HG02571 (cell line): ENCODE results near the gene CNTNAP5.

Experiments used
- ATAC-seq: cut with Tn5 transposase; IDR thresholded peaks from one replicate; pipeline ENCODE4 v1.9.1; 2021; ENCODE audit warnings: mild to moderate bottlenecking, moderate library complexity; ENCODE audit not compliant: unreplicated experiment

Gene CNTNAP5

DNA sequence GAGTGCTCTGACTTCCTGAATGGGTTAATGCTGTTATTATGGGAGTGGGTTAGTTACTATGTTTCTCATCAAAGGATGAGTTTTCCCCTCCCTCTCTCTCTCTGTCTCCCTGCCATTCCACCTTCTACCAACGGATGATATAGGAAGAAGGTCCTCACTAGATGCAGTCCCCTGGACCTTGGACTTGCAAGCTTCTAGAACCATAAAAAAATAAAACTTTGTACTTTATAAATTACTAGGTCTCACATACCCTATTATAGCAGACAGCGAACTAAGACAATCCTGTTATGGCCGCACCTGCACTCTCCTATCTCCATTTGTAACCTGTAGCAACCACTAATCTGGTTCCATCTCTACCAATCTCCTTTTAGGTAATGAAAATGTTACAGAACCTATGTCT, 564.9 kb downstream of the CNTNAP5 start:
- no peak for ATAC-seq

DNA sequence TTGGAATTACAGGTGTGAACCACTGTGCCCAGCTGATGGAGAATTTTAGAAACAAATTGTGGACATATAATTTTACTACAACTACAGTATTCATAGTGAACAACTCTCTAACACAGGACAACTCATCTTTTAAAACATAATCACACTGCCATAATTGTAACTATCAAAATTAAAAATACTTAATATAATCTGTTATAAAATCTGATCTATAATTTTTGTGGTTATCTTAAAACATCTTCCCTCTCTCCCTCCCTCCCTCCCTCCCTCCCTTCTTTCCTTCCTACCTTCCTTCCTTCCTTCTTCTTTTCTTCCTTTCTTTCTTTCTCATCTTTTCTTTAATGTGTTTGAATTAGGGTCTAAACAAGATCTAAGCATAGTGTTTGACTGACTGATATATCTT, 577.7 kb downstream of the CNTNAP5 start:
- ATAC-seq: no peak

DNA sequence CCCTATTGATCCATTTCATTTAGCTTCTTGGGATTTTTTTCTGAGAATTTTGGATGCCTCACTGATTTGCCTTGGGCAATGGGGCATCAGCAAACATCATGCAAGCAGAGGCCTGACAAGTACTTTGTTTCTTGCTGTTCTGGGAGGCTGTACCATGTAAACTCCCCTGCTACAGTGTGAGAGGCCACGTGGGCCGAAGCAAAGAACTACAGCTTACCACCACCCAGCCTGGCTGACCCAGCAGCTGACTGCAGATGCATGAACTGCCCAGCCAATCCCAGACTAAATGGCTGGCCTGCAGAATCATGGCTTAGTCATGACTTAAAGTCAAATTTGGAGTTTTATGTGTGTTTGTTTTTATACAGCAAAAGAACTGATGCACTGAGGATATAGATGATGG, 579.9 kb downstream of the CNTNAP5 start:
- no peak for ATAC-seq

DNA sequence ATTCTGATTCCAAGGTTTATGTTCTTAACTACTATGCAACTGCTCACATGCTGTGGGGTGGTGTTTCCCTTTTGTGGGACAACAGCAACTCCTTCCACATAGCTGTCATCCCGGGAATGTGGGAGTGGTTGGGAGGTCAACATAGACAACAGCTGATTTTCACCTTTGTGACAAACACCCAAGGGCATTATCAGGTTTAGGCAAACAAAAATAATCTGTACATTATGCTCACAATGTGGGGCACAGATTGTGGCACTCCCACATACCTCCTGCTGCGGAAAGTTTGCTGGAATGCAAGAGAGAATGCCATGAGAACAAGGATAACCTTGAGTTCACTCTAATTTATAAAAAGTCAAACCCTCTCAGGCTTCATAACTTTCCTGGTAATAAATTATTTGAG, 582.6 kb downstream of the CNTNAP5 start:
- no peak for ATAC-seq

DNA sequence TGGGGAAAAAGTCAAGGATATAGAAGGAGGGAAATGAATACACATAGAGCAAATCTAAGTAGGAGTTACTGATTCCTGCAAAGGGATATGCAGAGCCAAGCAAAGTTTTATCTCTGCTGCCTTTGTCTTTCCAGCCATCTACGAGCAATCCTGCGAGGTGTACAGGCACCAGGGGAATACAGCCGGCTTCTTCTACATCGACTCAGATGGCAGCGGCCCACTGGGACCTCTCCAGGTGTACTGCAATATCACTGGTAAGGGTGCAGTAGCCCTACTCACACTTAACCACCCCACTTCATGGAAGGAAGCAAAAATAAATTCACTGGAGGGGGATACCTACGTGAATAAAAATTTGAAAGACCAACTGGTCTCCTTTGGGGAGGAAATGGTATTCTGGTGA, 584.6 kb downstream of the CNTNAP5 start:
- ATAC-seq: no peak

DNA sequence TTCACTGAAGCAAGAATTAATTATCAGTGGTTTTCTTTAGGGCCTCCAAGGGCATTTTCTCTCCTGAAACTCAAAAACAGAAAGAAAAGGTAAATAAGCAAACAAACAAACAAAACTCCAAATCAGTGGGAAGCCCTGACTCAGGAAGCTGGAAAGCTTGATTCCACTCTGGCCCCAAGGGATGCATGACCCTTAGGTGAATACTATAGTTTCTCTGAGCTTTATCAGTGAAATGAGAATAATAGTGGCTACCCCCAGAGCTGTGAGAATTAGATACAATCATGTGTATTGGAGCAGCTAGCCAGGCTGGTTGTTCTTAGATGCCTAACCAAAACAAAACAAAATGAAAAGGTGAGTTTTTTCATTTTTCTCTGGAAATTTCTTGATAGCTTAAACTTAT, 585.1 kb downstream of the CNTNAP5 start:
- ATAC-seq: no peak

DNA sequence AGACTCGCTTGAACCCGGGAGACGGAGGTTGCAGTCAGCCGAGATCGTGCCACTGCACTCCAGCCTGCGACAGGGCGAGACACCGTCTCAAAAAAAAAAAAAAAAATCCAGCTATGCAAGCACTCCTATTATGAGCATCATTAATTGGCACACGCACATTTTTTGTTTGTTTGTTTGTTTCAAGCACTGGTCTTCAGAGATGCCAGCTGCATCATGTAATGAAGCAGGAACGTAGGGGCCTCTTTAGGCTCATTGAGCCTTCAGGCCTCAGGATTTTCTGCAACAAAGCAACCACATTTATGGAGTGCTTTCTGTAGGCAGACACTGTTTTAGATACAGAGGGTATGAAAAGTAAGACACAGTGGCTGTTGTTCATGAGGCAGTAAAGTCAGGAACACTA, 585.8 kb downstream of the CNTNAP5 start:
- ATAC-seq: no peak

DNA sequence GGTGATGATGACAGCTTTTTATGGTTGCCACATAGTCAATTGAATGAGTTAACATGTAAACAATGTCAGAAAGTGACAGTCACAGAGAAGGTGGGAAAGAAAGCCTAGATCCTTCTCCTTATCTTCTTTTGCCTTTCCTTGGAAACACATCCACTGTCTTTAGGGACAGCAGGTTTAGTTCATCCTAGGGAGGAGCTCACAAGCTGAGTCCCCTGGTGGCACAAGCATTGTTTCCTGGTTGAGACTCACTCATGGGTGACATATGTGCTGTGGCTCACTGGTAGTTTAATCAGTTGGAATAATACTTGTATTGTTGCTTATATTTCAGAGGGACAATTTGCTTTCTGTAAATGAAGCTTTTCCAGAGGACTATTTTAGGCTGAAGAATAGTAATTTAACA, 598.5 kb downstream of the CNTNAP5 start:
- no peak for ATAC-seq

DNA sequence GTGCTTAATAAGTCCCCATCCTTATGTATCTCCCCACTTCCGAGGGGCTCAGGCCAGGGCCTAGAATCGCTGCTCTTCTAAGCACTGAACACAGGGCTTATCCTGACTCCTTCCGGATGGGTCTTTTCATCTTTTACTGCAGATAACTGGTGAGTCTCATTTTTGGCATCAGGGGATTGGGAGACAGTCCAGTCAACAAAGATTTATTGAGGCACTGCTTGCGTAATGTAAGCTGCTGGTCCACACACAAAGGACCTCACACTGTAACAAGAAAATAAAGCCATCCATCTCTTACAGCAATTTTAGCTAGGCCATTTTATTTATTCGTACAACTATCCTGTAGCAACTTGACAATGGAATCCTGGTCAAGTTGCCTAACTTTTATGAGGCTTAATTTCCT, 600.5 kb downstream of the CNTNAP5 start:
- ATAC-seq: no peak

DNA sequence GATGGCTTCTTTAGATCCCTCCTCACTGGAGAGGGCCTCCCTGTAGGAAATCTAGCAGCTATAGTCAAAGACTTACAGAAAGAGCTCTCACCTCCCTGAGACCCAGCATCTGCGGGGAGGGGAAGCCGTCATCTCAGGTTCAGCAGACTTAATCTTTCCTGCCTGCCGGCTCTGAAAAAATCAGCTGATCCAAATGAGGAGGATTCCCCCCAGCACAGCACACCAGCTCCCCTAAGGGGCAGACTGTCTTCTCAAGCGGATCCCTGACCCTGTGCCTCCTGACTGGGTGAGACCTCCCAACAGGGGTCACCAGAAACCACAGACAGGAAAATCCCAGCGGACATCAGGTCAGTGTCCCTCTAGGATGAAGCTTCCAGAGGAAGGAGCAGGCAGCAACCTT, 601.9 kb downstream of the CNTNAP5 start:
- no peak for ATAC-seq

DNA sequence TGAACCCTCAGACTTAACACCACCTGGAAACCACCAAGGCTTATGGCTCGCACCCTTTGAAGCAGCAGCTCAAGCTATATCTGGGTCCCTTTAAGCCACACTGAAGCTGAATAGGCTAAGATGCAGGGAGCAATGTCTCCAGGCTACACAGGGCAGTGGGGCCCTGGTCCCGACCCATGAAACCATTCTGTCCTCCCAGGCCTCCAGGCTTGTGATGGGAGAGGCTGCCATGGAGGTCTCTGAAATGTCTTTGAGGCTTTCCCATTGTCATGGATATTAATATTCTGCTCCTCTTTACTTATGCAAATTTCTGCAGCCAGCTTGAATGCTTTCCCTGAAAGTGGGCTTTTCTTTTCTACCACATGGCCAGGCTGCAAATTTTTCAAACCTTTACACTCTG, 608.7 kb downstream of the CNTNAP5 start:
- ATAC-seq: no peak

DNA sequence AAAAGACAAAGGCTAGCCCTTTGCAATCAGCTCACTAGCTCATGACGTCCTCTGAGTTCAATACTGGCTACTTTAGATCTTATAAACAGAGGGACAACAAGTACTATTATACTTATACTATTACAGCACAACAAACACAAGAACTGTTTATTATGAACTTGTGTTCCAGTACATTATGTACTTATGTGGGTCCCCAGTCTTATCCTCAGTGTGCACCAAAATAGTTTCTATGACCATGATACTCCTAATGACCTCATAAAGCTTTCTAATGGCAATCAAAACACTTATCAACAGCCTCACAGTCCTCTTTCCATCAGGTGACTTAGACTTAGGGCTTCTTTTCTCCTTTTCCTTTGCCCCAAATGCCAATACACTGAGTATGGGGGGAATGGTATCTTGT, 614.4 kb downstream of the CNTNAP5 start:
- no peak for ATAC-seq

DNA sequence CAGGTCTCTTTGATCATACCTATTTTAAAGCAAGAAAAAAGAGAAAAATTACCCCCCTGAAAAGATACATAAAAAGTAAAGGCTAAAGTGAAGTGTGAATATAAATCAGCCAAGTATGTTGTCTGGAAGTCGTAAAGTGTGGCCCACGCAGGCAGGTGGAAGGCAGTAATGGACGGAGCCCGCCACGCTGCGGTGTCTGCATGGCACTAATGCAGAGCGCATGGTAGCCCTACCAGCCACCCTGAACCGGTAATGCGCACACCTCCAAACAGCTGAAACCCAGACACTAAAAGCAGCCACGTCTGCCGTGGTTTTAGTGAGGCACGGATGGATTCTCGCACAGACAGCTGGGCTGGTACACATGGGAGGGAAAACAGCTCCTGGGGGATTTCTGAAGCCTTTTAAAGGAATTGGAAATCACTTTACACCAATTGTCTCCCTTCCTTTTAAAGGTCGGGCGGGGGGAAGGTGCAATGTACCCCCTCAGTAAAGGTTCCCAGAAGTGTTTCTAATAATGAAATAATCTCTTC, 615.2 kb downstream of the CNTNAP5 start:
- no peak for ATAC-seq

DNA sequence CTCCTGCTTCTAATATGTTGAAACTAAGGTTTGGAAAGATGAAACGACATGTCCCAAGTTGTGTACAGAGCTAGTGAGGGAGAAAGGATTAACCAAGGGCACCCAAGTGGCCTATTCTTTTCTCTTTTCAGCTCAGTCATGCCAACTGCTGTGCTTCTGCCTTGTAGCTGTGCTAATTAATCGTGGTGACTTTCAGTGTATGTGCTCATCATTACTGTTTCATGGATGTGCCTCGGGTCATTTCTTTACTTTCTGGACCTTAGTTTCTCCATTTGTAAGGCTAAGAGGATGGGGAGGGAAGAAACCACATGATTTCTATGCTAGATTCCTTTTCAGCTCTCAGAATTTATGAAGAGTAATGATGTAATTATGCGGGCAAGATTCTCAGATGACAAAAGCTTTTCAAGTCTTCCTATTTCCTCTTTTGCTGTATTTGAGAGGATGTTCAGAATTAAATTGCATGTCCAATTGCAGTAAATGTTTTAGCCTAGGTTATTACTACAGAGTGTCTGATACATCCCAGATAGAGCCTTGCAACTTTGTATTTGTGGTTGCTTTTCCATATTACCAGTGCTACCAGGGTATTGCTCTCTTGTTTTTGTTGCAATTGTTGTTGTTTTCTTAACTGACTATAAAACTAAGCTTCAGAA, 621.2 kb downstream of the CNTNAP5 start:
- no peak for ATAC-seq

DNA sequence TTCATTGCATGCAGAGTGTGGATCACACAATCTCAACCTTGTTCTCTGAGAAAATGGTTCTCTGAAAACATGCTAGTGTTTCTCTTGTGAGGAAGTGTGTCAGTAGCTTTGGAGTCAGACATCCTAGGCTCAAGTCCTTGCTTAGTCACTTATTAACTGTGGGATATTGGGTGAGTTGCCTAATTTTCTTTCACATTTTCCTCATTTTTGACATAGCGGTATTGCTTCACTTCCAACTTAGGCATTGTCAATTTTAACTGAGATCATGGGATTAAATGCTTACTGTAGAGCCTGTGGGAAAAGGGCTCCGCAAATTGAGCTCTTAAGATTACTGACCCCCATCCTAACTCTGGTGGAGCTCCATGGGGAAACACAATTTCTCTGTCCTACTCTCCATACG, 622.2 kb downstream of the CNTNAP5 start:
- no peak for ATAC-seq

DNA sequence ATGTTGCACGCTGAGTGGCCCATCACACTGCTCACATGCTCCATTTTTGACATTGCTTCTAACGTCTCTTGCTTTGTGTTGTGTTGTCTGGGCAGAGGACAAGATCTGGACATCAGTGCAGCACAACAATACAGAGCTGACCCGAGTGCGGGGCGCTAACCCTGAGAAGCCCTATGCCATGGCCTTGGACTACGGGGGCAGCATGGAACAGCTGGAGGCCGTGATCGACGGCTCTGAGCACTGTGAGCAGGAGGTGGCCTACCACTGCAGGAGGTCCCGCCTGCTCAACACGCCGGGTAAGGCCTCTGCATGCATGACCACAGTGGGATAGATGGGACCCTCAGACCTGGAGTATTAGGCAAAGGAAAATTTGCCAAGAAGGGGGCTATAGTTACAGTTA, 622.6 kb downstream of the CNTNAP5 start:
- ATAC-seq: no peak

DNA sequence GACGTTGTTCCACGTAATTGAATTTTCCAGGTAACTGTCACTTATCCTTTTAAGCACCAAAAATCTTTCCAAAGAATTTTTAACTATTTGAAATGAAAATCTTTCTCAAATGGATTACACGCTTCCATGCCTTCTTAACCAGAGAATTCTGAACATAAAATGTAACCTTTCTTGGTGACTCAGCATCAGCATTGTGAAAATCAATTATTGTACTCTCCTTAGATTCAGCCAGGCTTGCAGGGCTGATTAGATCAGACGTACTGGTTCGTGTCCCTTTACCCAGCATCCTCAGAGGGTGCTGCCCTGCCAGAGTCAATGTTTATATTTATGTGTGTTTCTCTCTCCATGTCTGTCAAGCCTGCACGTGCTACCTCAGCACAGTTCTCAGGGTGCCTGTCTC, 623.9 kb downstream of the CNTNAP5 start:
- ATAC-seq: no peak

DNA sequence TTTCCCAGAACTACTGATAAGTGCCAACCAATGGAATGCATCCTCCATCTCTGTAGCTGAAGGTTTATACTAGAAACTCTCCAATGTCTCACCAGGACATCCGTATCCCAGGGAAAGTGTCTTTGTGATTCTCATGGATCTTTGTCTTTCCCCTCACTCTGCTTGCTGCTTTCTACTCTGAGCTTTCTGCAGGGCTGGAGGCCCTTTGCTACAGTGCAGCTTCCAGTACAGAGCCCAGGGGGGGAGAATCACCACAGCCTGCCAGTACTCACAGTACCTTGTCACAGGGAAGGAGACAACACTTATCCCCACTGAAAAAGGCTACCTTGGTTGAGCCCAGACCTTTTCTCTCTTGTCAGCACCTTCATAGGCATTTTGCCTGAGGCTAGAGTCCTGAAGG, 627.0 kb downstream of the CNTNAP5 start:
- no peak for ATAC-seq

DNA sequence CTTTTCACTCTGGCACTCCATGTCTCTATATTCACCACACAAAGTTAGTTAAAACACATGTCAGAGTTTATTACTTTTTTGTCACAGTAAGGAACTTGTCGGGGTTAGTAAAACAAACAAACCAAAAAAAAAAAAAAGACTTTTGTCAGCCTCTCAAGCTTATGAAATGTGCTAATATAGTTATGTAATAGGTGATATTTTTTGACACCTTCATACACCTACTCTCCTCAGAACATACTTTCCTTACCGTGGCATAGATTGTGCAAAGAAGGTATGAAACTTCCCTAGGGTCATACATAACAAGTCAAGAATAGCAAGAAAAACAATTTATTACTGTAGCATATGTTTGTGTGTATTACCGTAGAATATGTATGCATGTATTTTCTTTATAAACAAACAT, 633.3 kb downstream of the CNTNAP5 start:
- no peak for ATAC-seq

DNA sequence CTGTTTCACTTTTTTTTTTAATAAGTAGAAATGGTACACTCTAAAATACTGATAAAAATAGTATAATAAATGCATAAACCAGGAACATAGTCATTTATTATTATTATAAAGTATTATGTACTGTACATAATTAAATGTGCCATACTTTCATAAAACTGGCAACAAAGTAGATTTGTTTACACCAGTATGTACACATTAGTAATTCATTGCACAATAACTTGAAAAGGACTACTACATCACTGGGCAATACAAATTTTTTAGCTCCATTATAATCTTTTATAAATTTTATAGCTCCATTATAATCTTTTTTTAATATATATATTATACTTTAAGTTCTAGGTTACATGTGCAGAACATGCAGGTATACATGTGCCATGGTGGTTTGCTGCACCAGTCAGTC, 636.5 kb downstream of the CNTNAP5 start:
- ATAC-seq: no peak

DNA sequence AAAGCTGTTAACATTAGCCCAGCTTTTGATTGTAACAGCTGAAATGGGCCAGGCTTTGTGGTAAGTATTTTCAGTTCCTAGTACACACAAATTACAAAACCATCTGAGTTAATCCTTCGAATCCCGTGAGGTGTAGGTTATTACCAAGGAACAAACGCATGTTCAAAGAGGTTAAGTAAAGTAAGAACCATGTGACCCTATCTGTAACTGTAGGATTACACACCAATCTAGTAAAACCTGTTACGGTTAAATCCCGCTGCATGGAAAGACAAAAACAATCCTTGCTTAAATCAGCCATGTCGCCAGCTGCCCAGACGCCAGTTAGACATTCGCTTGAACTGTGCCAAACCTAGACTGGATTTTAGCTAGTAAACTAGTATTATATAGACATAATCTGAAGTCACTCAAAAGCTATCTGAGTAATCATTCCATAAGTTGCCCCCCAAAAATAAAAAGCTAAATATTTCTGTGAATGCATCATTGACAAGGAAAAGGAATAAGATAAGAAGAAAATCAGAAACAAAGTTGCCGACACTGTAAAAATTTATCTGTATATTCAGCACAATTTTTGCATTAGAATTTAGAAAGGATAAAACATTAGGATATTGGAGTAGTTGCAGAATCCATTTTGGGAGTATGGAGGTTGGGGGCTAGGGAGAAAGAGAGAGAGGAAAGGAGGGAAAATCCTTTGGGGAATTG, 638.0 kb downstream of the CNTNAP5 start:
- no peak for ATAC-seq

DNA sequence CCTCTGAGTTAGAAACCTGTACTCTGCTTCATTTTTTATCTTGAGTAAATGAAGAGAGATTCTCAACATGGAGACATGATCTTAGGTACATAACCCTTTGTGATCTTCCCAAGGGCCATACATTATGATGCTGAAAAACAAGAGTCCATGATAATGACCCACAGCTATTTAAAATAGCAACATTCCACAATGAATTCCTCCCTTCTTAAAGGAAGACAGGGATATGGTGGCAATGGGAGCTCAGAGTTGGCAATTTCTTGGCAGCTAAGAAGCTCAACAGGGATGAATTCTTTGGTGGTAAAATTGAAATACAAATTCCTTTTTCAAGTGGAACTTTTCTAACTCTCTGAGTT, 638.5 kb downstream of the CNTNAP5 start:
- ATAC-seq: no peak

DNA sequence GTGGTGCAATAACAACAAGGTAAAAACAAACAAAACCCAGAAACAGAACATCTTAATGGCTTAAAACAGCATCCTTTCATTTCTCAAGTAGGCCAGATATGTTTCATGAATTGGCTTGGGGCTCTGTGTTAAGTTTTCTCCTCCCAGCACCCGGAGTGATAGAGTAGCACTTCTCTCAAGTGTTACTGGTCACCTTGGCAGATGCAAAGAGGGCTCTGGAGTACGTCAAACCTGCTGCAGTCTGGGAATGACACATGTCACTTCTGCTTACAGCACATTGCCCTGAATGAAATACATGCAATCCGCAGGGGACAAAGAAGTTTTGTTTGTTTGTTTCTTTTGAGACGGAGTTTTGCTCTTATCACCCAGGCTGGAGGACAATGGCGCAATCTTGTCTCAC, 639.3 kb downstream of the CNTNAP5 start:
- ATAC-seq: no peak
